ENCODE measurements around the gene SHISA6.

DNA sequence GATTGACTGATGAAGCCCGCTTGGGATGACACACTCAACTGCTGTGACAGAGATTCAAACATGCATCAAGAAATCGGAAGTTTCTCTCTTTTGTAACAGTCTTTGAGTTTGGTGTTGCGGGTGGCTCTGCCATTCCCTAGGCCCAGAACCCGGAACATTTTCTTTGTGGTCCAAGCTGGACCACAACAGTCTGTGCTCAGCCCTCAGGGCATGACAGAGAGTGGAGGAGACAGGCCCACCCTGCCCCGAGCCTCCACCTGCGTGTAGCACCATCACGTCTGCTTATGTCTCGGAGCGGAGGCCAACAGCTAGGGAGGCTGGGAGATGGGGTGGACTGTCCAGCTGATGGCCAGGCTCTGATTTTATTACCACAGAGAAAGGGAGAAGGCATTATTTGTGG, 64.5 kb downstream of the SHISA6 start:
- TF ChIP-seq, protein P1, sequence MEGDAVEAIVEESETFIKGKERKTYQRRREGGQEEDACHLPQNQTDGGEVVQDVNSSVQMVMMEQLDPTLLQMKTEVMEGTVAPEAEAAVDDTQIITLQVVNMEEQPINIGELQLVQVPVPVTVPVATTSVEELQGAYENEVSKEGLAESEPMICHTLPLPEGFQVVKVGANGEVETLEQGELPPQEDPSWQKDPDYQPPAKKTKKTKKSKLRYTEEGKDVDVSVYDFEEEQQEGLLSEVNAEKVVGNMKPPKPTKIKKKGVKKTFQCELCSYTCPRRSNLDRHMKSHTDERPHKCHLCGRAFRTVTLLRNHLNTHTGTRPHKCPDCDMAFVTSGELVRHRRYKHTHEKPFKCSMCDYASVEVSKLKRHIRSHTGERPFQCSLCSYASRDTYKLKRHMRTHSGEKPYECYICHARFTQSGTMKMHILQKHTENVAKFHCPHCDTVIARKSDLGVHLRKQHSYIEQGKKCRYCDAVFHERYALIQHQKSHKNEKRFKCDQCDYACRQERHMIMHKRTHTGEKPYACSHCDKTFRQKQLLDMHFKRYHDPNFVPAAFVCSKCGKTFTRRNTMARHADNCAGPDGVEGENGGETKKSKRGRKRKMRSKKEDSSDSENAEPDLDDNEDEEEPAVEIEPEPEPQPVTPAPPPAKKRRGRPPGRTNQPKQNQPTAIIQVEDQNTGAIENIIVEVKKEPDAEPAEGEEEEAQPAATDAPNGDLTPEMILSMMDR (conservative IDR thresholded peaks at IDR 0.05; ENCODE audit: low read depth, low read length), result no peak
- no peak for TF ChIP-seq EZH2 (IDR thresholded peaks at IDR 0.05; ENCODE audit: borderline replicate concordance, low read depth, low read length, poor library complexity, severe bottlenecking)

Data from A673 (cell line).